ENCODE results near the gene ATF4.
A peak's percentile ranks its signal among the peaks of the same experiment; 100 is the strongest.

The ATF4 gene

DNA sequence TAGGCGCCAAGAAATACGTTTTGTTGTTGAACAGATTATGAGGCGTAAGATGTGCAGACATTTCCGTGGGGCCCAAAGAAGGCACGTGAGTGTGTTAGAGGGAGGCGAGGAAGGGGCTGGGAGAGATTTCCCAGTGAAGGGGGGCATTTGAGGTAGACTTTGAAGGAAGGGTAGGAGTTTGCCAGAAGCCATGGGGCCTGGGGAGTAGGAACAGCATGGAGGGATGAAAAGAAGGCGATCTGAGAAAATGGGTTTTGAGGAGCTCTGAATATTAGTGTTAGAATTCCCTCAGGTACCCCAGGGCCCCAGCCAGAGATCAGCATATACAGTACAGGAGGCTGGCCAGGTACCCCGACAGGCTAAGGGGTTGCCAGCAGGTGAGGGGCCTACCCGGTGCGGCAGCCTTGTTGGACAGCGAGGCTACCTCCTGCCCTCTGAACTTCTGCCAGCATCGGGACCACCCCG lies 18.7 kb upstream of the ATF4 start:
- H3K27ac ChIP-seq (ENCODE audit: low read depth, low read length) = no peak overlapping the region
- peaks cover 45% of the 10 kb centered on the region for H3K36me3 ChIP-seq (ENCODE audit: control insufficient read depth, low read length)
- peak overlapping the region; percentile 91 for H3K4me2 ChIP-seq (ENCODE audit: low read length)
- no peaks in the 10 kb centered on the region for H3K27me3 ChIP-seq (ENCODE audit: control insufficient read depth, low read length)
- TF ChIP-seq, protein P1, sequence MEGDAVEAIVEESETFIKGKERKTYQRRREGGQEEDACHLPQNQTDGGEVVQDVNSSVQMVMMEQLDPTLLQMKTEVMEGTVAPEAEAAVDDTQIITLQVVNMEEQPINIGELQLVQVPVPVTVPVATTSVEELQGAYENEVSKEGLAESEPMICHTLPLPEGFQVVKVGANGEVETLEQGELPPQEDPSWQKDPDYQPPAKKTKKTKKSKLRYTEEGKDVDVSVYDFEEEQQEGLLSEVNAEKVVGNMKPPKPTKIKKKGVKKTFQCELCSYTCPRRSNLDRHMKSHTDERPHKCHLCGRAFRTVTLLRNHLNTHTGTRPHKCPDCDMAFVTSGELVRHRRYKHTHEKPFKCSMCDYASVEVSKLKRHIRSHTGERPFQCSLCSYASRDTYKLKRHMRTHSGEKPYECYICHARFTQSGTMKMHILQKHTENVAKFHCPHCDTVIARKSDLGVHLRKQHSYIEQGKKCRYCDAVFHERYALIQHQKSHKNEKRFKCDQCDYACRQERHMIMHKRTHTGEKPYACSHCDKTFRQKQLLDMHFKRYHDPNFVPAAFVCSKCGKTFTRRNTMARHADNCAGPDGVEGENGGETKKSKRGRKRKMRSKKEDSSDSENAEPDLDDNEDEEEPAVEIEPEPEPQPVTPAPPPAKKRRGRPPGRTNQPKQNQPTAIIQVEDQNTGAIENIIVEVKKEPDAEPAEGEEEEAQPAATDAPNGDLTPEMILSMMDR (IDR thresholded peaks at IDR 0.05; ENCODE audit: low read depth, low read length, poor library complexity, severe bottlenecking) = no peak
- TF ChIP-seq EZH2phosphoT487 (IDR thresholded peaks at IDR 0.05; ENCODE audit: borderline replicate concordance, low read length) = no peak
- peaks cover 23% of the 10 kb centered on the region for H3K4me1 ChIP-seq (ENCODE audit: control insufficient read depth, low read length)
- H3K4me3 ChIP-seq (ENCODE audit: low read length) = peak overlapping the region; percentile 96
- H3F3A ChIP-seq (ENCODE audit: control insufficient read depth, insufficient read depth) = no peaks in the 10 kb centered on the region
- no peaks in the 10 kb centered on the region; the same call in 1 of the 2 replicates for H4K20me1 ChIP-seq (ENCODE audit: control insufficient read depth, insufficient read depth, low read depth, low read length)
- no peaks in the 10 kb centered on the region for H3K9me2 ChIP-seq (replicated peaks; ENCODE audit: control insufficient read depth, low read length)
- H3K9me3 ChIP-seq (ENCODE audit: control insufficient read depth, insufficient read depth, low read length) = no peaks in the 10 kb centered on the region
- H3K79me2 ChIP-seq (ENCODE audit: control insufficient read depth, low read length) = peaks cover 46% of the 10 kb centered on the region

DNA sequence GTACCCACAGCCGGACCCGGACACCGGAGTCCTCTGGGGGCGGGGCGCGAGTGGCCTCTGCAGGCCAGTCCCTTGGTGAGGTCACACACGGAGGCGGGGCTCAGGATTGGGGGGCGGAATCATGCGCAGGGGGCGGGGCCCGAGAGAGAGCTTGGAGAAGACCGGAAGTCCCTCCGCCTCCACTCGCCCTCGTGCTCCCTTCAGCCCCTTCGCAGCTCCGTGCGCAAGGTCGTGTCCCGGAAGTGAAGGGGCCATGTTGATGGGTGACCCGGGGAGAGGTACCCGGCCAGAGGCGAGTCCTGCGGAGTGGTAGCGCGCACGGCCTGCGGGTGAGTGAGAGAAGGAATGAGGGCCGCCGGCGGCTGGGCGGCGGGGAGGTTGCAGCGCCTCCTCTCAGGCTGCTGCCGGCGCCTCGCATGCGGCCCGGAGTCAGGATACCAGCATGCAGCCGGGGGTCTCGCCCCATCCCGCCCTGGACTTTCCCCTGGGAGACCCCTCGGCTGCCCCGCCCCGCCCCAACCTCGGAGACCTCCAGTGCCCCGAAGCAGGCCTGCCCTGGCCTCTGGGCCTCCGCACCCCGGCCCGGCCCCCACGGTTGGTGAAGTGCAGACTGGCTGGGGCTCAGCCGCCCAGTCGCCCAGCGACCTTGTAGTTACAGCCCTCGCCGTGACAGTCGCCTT lies 18.1 kb upstream of the ATF4 start, which contains the start of gene MIEF1:
MIEF1 (plus strand) TSS at position 182 of the 680 bp plus-strand sequence. CDS start 9,005 bp downstream, outside the sequence.
- Histone ChIP-seq H3K9me2 (replicated peaks; ENCODE audit: control insufficient read depth, low read length) (no peaks in the 10 kb centered on the region), H3K27ac (ENCODE audit: low read depth, low read length) (peak within 1 kb of the TSS; percentile 52), H3K36me3 (ENCODE audit: control insufficient read depth, low read length) (peaks cover 50% of the 10 kb centered on the region), H3K27me3 (ENCODE audit: control insufficient read depth, low read length) (no peaks in the 10 kb centered on the region), H3K4me2 (ENCODE audit: low read length) (peak within 1 kb of the TSS; percentile 91), H4K20me1 (ENCODE audit: control insufficient read depth, insufficient read depth, low read depth, low read length) (no peaks in the 10 kb centered on the region; the same call in 1 of the 2 replicates), H3K79me2 (ENCODE audit: control insufficient read depth, low read length) (peaks cover 52% of the 10 kb centered on the region), H3K4me3 (ENCODE audit: low read length) (peak within 1 kb of the TSS; percentile 96), H3K9me3 (ENCODE audit: control insufficient read depth, insufficient read depth, low read length) (no peaks in the 10 kb centered on the region), H3K4me1 (ENCODE audit: control insufficient read depth, low read length) (peaks cover 22% of the 10 kb centered on the region), H3F3A (ENCODE audit: control insufficient read depth, insufficient read depth) (no peaks in the 10 kb centered on the region)
- TF ChIP-seq, protein P1 (IDR thresholded peaks at IDR 0.05; ENCODE audit: low read depth, low read length, poor library complexity, severe bottlenecking) = no peak
- TF ChIP-seq EZH2phosphoT487 (IDR thresholded peaks at IDR 0.05; ENCODE audit: borderline replicate concordance, low read length) = no peak

DNA sequence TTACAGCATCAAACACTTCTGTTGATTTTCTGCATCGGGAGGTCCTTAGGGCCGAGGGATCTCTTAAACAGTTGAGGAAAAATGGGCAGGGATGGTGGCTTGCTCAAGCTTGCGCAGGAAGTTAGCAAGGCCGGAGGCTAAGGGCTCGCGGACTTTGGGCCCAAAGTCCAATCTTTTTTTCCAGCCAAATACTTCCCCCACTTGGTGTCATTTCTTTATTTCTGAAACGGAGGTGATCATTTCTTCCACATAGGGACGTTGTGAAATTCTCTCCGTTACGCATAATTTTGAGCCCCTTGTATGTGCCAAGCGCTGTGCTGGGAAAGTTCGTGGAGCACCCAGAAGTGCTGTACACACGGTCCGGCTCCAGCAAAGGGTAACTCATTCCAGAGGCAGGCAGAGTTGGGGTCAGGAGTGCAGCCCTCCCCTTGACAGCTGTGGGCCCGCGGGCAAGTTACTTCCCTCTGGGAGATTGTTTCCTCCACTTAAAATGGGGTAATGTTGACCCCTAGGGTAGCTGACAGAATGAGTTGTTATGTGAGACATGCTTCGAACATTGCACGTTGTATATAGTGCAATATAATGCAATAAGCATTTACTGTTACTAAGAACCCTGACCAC lies 17.5 kb upstream of the ATF4 start:
- Histone ChIP-seq H3K4me3 (ENCODE audit: low read length) (peak overlapping the region; percentile 96), H3K27me3 (ENCODE audit: control insufficient read depth, low read length) (no peaks in the 10 kb centered on the region), H3K9me3 (ENCODE audit: control insufficient read depth, insufficient read depth, low read length) (no peaks in the 10 kb centered on the region), H3K79me2 (ENCODE audit: control insufficient read depth, low read length) (peaks cover 58% of the 10 kb centered on the region), H4K20me1 (ENCODE audit: control insufficient read depth, insufficient read depth, low read depth, low read length) (peaks cover under 1% of the 10 kb centered on the region; the same call in 1 of the 2 replicates), H3K27ac (ENCODE audit: low read depth, low read length) (peak overlapping the region; percentile 52), H3K4me1 (ENCODE audit: control insufficient read depth, low read length) (peaks cover 22% of the 10 kb centered on the region), H3K36me3 (ENCODE audit: control insufficient read depth, low read length) (peaks cover 57% of the 10 kb centered on the region), H3F3A (ENCODE audit: control insufficient read depth, insufficient read depth) (no peaks in the 10 kb centered on the region), H3K9me2 (replicated peaks; ENCODE audit: control insufficient read depth, low read length) (no peaks in the 10 kb centered on the region), H3K4me2 (ENCODE audit: low read length) (peak overlapping the region; percentile 91)
- no peak for TF ChIP-seq EZH2phosphoT487 (IDR thresholded peaks at IDR 0.05; ENCODE audit: borderline replicate concordance, low read length)
- TF ChIP-seq, protein P1 (IDR thresholded peaks at IDR 0.05; ENCODE audit: low read depth, low read length, poor library complexity, severe bottlenecking) = peak; percentile 7

Measured in DOHH2 (cell line).